Activated B cell treated with CpG ODN at 0.5 μM for 24 hours (primary cell): ENCODE data around the gene WBP1L. TPM values are rescaled to one million over a fixed set of nuclear protein-coding genes. Genes with fewer than 3 reads are reported as not detected.
A peak's percentile ranks its signal among the peaks of the same experiment; 100 is the strongest.
"Not testable (repeated sequence)": the region's sequence is repeated elsewhere in the genome, so short reads cannot be mapped to it uniquely, and the experiment has no call there.

Experiments used
- ATAC-seq: fragments of 200-7000 bp; cut with Tn5 transposase; one replicate; pipeline ENCODE4 v1.10.0; 2021; ENCODE audit warnings: low read depth, mild to moderate bottlenecking, moderate library complexity
- CTCF ChIA-PET: fragments of 350-600 bp; sonication (Branson Sonifier 250); formaldehyde crosslinking; loops from one replicate; lab custom pipeline; 2021; ENCODE audit warnings: antibody characterized with exemption; lab: Charles Lee
- POLR2A ChIA-PET: fragments of 350-600 bp; sonication (Branson Sonifier 250); formaldehyde crosslinking; loops from one replicate; lab custom pipeline; 2021; ENCODE audit warnings: antibody characterized with exemption; lab: Charles Lee
- DNase-seq: peaks from one replicate; pipeline ENCODE4 v3.0.0; 2022
- H3K27ac Mint-ChIP-seq: one replicate; pipeline ENCODE4 v1.8.0; 2020; ENCODE audit warnings: mixed read lengths
- H3K27me3 Mint-ChIP-seq: one replicate; pipeline ENCODE4 v1.8.0; 2021; ENCODE audit warnings: mixed read lengths
- H3K36me3 Mint-ChIP-seq: one replicate; pipeline ENCODE4 v1.8.0; 2021; ENCODE audit warnings: low read depth, mixed read lengths
- H3K4me1 Mint-ChIP-seq: one replicate; pipeline ENCODE4 v1.8.0; 2021; ENCODE audit warnings: mixed read lengths
- H3K4me3 Mint-ChIP-seq: one replicate; pipeline ENCODE4 v1.8.0; 2020; ENCODE audit warnings: mild to moderate bottlenecking, mixed read lengths
- H3K9me3 Mint-ChIP-seq: one replicate; pipeline ENCODE4 v1.8.0; 2020; ENCODE audit warnings: mixed read lengths
- CTCF ChIP-seq: fragments of 200-600 bp; IDR thresholded peaks from one replicate; pipeline ENCODE4 v1.8.0; 2022; ENCODE audit warnings: antibody characterized with exemption, mild to moderate bottlenecking
- intact Hi-C: fragments of 100-400 bp; cut with micrococcal nuclease; formaldehyde crosslinking; loops from one replicate; pipeline ENCODE4 v1.15.1; 2024
- total RNA-seq: library from RNA; stranded (reverse); gene quantifications from 2 replicates; pipeline ENCODE4 v1.2.3, GENCODE V29; 2022

WBP1L gene
- total RNA-seq, 1 donor from 2014 or later, result 30.5 TPM

GRCh38 chr10:102815790-102816549, 72.2 kb downstream of the WBP1L start:
- intact Hi-C loops, result loop anchor here (2.0 to 5.0 kb wide), 2 partner anchors 19 to 64 kb away; no protein-coding TSS in a partner anchor
- peaks cover 50% of the 10 kb centered on the region for H3K4me1 Mint-ChIP-seq
- H3K36me3 Mint-ChIP-seq, result peaks cover 49% of the 10 kb centered on the region
- no peak overlapping the region for H3K4me3 Mint-ChIP-seq
- no peak for TF ChIP-seq CTCF
- no peaks in the 10 kb centered on the region for H3K9me3 Mint-ChIP-seq
- ATAC-seq (no peak), DNase-seq (no peak)
- H3K27me3 Mint-ChIP-seq, result no peaks in the 10 kb centered on the region
- ChIA-PET POLR2A (no interaction called here), CTCF (no interaction called here)
- H3K27ac Mint-ChIP-seq, result peak overlapping the region; percentile 61

- no peak for DNase-seq
- intact Hi-C loops, result loop anchor here (5.0 kb wide), 1 partner anchor 65 kb away; no protein-coding TSS in a partner anchor
- CTCF ChIA-PET, result no interaction called here
- no peak for ATAC-seq
- H3K27me3 Mint-ChIP-seq, result no peaks in the 10 kb centered on the region
- H3K36me3 Mint-ChIP-seq, result peaks cover 36% of the 10 kb centered on the region
- peaks cover 46% of the 10 kb centered on the region for H3K4me1 Mint-ChIP-seq
- TF ChIP-seq CTCF, result no peak
- H3K27ac Mint-ChIP-seq, result no peak overlapping the region
- H3K4me3 Mint-ChIP-seq, result no peak overlapping the region
- H3K9me3 Mint-ChIP-seq, result no peaks in the 10 kb centered on the region
- POLR2A ChIA-PET, result interaction anchor here (0.6 kb wide), 1 partner anchor 1438 kb away, joined by 4 read pairs; no protein-coding TSS in a partner anchor
These were observed 73.4 kb downstream of the WBP1L start for GRCh38 chr10:102817175-102817574.

GRCh38 chr10:102819054-102819453, 75.3 kb downstream of the WBP1L start:
- H3K27ac Mint-ChIP-seq, result no peak overlapping the region
- CTCF ChIA-PET, result no interaction called here
- POLR2A ChIA-PET, result no interaction called here
- H3K9me3 Mint-ChIP-seq, result no peaks in the 10 kb centered on the region
- no peaks in the 10 kb centered on the region for H3K27me3 Mint-ChIP-seq
- DNase-seq (no peak), ATAC-seq (no peak)
- intact Hi-C loops, result loop anchor here (5.0 kb wide), 1 partner anchor 67 kb away; no protein-coding TSS in a partner anchor
- no peak for TF ChIP-seq CTCF
- H3K4me1 Mint-ChIP-seq, result peaks cover 29% of the 10 kb centered on the region
- no peak overlapping the region for H3K4me3 Mint-ChIP-seq
- peaks cover 18% of the 10 kb centered on the region for H3K36me3 Mint-ChIP-seq

GRCh38 chr10:102820008-102820407, 76.3 kb downstream of the WBP1L start:
- H3K27me3 Mint-ChIP-seq, CTCF ChIA-PET, H3K36me3 Mint-ChIP-seq, ATAC-seq, H3K4me3 Mint-ChIP-seq, H3K27ac Mint-ChIP-seq, DNase-seq, intact Hi-C loops, H3K9me3 Mint-ChIP-seq, POLR2A ChIA-PET: not testable (repeated sequence)
- peaks cover 21% of the 10 kb centered on the region for H3K4me1 Mint-ChIP-seq

GRCh38 chr10:102822222-102822621, 78.5 kb downstream of the WBP1L start:
- DNase-seq (no peak), ATAC-seq (no peak)
- no peak overlapping the region for H3K27ac Mint-ChIP-seq
- no peak for TF ChIP-seq CTCF
- peaks cover 12% of the 10 kb centered on the region for H3K4me1 Mint-ChIP-seq
- H3K9me3 Mint-ChIP-seq, result no peaks in the 10 kb centered on the region
- no peaks in the 10 kb centered on the region for H3K27me3 Mint-ChIP-seq
- ChIA-PET CTCF (no interaction called here), POLR2A (no interaction called here)
- intact Hi-C loops, result no loop called here
- H3K4me3 Mint-ChIP-seq, result no peak overlapping the region
- no peaks in the 10 kb centered on the region for H3K36me3 Mint-ChIP-seq
